ENCODE measurements around the gene ANKRD11. TPM values are rescaled to one million over a fixed set of nuclear protein-coding genes. Genes with fewer than 3 reads are reported as not detected.
A peak's percentile ranks its signal among the peaks of the same experiment; 100 is the strongest.
"Not testable (repeated sequence)": the region's sequence is repeated elsewhere in the genome, so short reads cannot be mapped to it uniquely, and the experiment has no call there.

Gene ANKRD11
- total RNA-seq, 1 experiment from 2014 or later: 242 TPM

GRCh38 chr16:89396156-89396555 lies 94.2 kb downstream of the ANKRD11 start:
- peaks cover 50% of the 10 kb centered on the region for H3K36me3 Mint-ChIP-seq (ENCODE audit: insufficient read depth, unreplicated experiment)
- CTCF ChIA-PET: interaction anchor here (1.8 kb wide), 1 partner anchor 13 kb away, joined by 9 read pairs; no protein-coding TSS in a partner anchor
- peaks cover 38% of the 10 kb centered on the region for H3K4me1 Mint-ChIP-seq (ENCODE audit: low read depth, unreplicated experiment)
- H3K27me3 Mint-ChIP-seq (ENCODE audit: unreplicated experiment): no peaks in the 10 kb centered on the region
- TF ChIP-seq CTCF (IDR thresholded peaks at IDR 0.05; ENCODE audit: unreplicated experiment): no peak
- no peak overlapping the region for H3K27ac Mint-ChIP-seq (ENCODE audit: unreplicated experiment)
- no TSS peak for BruUV-seq (replicated peaks)
- H3K9me3 Mint-ChIP-seq (ENCODE audit: low read depth, unreplicated experiment): no peaks in the 10 kb centered on the region
- H3K4me3 Mint-ChIP-seq (ENCODE audit: low read depth, unreplicated experiment): no peak overlapping the region
- intact Hi-C loops (cut with micrococcal nuclease; ENCODE audit: unreplicated experiment): no loop called here
- no peak for DNase-seq

GRCh38 chr16:89395150-89396142 lies 94.9 kb downstream of the ANKRD11 start:
- CTCF ChIA-PET: interaction anchor here (1.8 kb wide), 1 partner anchor 12 kb away, joined by 9 read pairs; no protein-coding TSS in a partner anchor
- DNase-seq: peak; percentile 77
- intact Hi-C loops (cut with micrococcal nuclease; ENCODE audit: unreplicated experiment): no loop called here
- H3K36me3 Mint-ChIP-seq (ENCODE audit: insufficient read depth, unreplicated experiment): peaks cover 57% of the 10 kb centered on the region
- H3K4me1 Mint-ChIP-seq (ENCODE audit: low read depth, unreplicated experiment): peaks cover 38% of the 10 kb centered on the region
- peak overlapping the region; percentile 22 for H3K4me3 Mint-ChIP-seq (ENCODE audit: low read depth, unreplicated experiment)
- H3K27ac Mint-ChIP-seq (ENCODE audit: unreplicated experiment): peak overlapping the region; percentile 55
- BruUV-seq (replicated peaks): no TSS peak
- H3K9me3 Mint-ChIP-seq (ENCODE audit: low read depth, unreplicated experiment): no peaks in the 10 kb centered on the region
- no peaks in the 10 kb centered on the region for H3K27me3 Mint-ChIP-seq (ENCODE audit: unreplicated experiment)
- no peak for TF ChIP-seq CTCF (IDR thresholded peaks at IDR 0.05; ENCODE audit: unreplicated experiment)

- DNase-seq: no peak
- H3K4me1 Mint-ChIP-seq (ENCODE audit: low read depth, unreplicated experiment): peaks cover 48% of the 10 kb centered on the region
- no peak for TF ChIP-seq CTCF (IDR thresholded peaks at IDR 0.05; ENCODE audit: unreplicated experiment)
- H3K27me3 Mint-ChIP-seq (ENCODE audit: unreplicated experiment): no peaks in the 10 kb centered on the region
- H3K36me3 Mint-ChIP-seq (ENCODE audit: insufficient read depth, unreplicated experiment): peaks cover 68% of the 10 kb centered on the region
- intact Hi-C loops (cut with micrococcal nuclease; ENCODE audit: unreplicated experiment): no loop called here
- BruUV-seq (replicated peaks): no TSS peak
- H3K27ac Mint-ChIP-seq (ENCODE audit: unreplicated experiment): peak overlapping the region; percentile 40
- CTCF ChIA-PET: interaction anchor here (0.6 kb wide), 1 partner anchor 40 kb away, joined by 7 read pairs; no protein-coding TSS in a partner anchor
- H3K4me3 Mint-ChIP-seq (ENCODE audit: low read depth, unreplicated experiment): no peak overlapping the region
- H3K9me3 Mint-ChIP-seq (ENCODE audit: low read depth, unreplicated experiment): no peaks in the 10 kb centered on the region
These were observed 96.5 kb downstream of the ANKRD11 start for GRCh38 chr16:89393738-89394406.

- no peak for DNase-seq
- TF ChIP-seq CTCF (IDR thresholded peaks at IDR 0.05; ENCODE audit: unreplicated experiment): no peak
- CTCF ChIA-PET: interaction anchor here (0.6 kb wide), 1 partner anchor 39 kb away, joined by 7 read pairs; no protein-coding TSS in a partner anchor
- H3K36me3 Mint-ChIP-seq (ENCODE audit: insufficient read depth, unreplicated experiment): peaks cover 75% of the 10 kb centered on the region
- H3K9me3 Mint-ChIP-seq (ENCODE audit: low read depth, unreplicated experiment): no peaks in the 10 kb centered on the region
- H3K27ac Mint-ChIP-seq (ENCODE audit: unreplicated experiment): peak overlapping the region; percentile 40
- no TSS peak for BruUV-seq (replicated peaks)
- intact Hi-C loops (cut with micrococcal nuclease; ENCODE audit: unreplicated experiment): no loop called here
- peaks cover 49% of the 10 kb centered on the region for H3K4me1 Mint-ChIP-seq (ENCODE audit: low read depth, unreplicated experiment)
- no peaks in the 10 kb centered on the region for H3K27me3 Mint-ChIP-seq (ENCODE audit: unreplicated experiment)
- H3K4me3 Mint-ChIP-seq (ENCODE audit: low read depth, unreplicated experiment): no peak overlapping the region
These were observed 97.3 kb downstream of the ANKRD11 start for GRCh38 chr16:89392881-89393737.

- H3K27ac Mint-ChIP-seq (ENCODE audit: unreplicated experiment); intact Hi-C loops (cut with micrococcal nuclease; ENCODE audit: unreplicated experiment); H3K27me3 Mint-ChIP-seq (ENCODE audit: unreplicated experiment); BruUV-seq (replicated peaks); H3K9me3 Mint-ChIP-seq (ENCODE audit: low read depth, unreplicated experiment); H3K4me3 Mint-ChIP-seq (ENCODE audit: low read depth, unreplicated experiment); DNase-seq; CTCF ChIA-PET: not testable (repeated sequence)
- H3K36me3 Mint-ChIP-seq (ENCODE audit: insufficient read depth, unreplicated experiment): peaks cover 76% of the 10 kb centered on the region
- peaks cover 66% of the 10 kb centered on the region for H3K4me1 Mint-ChIP-seq (ENCODE audit: low read depth, unreplicated experiment)
These were observed 100.2 kb downstream of the ANKRD11 start for GRCh38 chr16:89390224-89390583.

Measured in Calu3 (cell line).